ENCODE data around the gene ABHD17B. TPM values are rescaled to one million over a fixed set of nuclear protein-coding genes. Genes with fewer than 3 reads are reported as not detected.
A peak's percentile ranks its signal among the peaks of the same experiment; 100 is the strongest.
"Not testable (repeated sequence)": the region's sequence is repeated elsewhere in the genome, so short reads cannot be mapped to it uniquely, and the experiment has no call there.

Gene ABHD17B
- total RNA-seq (2014; rRNA removed; shearing (Covaris generic)) = 43.2 and 48.2 TPM in 2 replicates

DNA sequence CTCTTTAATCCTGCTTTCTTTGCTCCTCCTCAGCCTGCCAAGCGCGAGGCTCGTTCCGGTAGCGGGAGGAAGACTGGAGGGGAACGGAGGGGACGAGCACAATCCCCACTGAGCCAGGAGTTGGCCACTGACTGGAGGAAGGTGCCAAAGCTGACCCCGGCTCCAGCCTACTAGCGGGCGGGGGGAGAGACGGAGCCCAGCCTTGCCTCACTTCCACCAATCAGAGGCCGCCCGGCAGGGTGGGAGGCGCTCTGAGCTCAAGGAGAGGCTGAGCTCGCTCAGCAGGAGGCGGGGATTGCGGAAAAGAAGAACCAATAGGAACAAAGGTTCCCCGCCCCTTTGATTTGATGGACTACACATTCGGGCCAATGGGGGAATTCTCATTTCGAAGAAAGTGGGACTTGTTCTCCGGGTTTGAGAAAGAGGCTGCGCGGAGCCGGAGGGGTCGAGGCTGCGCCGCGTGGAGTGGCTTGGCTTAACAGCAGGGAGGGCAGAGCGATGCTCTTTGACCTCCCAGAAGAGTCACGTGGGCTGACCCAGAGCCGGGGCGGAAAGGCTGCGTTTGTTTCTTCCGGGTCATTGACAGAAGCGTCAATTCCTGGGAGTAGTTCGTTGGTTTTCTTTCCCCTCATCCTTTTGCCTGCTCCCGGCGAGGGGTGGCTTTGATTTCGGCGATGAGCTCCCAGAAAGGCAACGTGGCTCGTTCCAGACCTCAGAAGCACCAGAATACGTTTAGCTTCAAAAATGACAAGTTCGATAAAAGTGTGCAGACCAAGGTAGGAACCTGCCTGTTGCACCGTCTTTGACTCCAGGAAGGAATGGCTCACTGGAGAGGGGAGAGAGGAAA is at the start of gene ABHD17B, which contains the start of gene C9orf85:
ABHD17B (minus strand) TSS at position 133 of the 847 bp plus-strand sequence. CDS start 36,113 bp downstream, outside the sequence.
C9orf85 (plus strand) TSS at position 579 of the 847 bp plus-strand sequence; CDS start at position 675, 96 bp downstream.
- H3K27ac ChIP-seq = peak within 1 kb of the TSS; percentile 60

GRCh38 chr9:71955300-71955915 is 44.4 kb upstream of the ABHD17B start:
- H3K36me3 ChIP-seq = peaks cover 4% of the 10 kb centered on the region

More for the DNA sequence above, at the start of gene ABHD17B, which contains the start of gene C9orf85:
- Histone ChIP-seq H3K27me3 (no peaks in the 10 kb centered on the region), H3K4me1 (no peaks in the 10 kb centered on the region), H3K4me3 (peak within 1 kb of the TSS; percentile 75), H3K9me3 (replicated peaks) (no peaks in the 10 kb centered on the region), H3K36me3 (peaks cover 2% of the 10 kb centered on the region; the same call in 1 of the 2 replicates)
- peak; percentile 100 for DNase-seq

GRCh38 chr9:71954652-71955051 is 43.7 kb upstream of the ABHD17B start:
- H3K4me1 ChIP-seq, H3K27ac ChIP-seq: not testable (repeated sequence)

More at GRCh38 chr9:71955300-71955915, 44.4 kb upstream of the ABHD17B start:
- H3K4me3 ChIP-seq = no peak overlapping the region
- H3K9me3 ChIP-seq (replicated peaks) = no peaks in the 10 kb centered on the region
- H3K27ac ChIP-seq = no peak overlapping the region
- no peaks in the 10 kb centered on the region for H3K4me1 ChIP-seq
- H3K27me3 ChIP-seq = no peaks in the 10 kb centered on the region
- no peak for DNase-seq

DNA sequence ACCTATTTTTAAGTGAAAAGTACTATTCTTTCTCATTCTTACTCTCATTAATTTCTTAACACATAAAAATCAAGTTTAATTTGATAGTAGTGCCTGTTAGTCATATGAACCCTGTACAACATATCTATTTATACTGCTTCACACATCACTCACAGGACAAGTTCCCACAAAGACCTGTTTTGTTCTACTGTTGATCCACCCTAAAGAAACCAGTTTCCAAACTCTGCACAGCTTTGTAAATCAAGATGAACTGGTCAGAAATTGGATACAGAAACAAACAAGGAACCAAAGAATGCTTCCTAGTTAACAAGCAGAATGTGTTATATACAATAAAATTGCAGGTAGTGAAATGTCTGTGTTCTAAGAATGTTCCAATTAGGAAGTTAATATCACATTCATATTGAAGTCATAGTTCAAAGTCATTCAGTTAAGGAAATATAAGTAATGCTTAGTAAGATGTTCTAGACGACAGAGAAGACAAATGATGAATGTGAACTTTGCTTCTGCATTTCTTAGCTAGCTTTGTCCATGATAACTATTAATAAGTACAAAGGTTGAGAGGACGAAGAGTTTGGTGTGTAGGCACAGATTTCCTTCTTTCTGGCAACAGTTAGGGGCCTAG is 33.9 kb upstream of the ABHD17B start:
- H3K27me3 ChIP-seq = no peaks in the 10 kb centered on the region
- no peaks in the 10 kb centered on the region for H3K4me1 ChIP-seq
- H3K4me3 ChIP-seq = no peak overlapping the region
- H3K36me3 ChIP-seq = 0 out of 2 replicates have a peak, but pooled peaks cover 7% of the 10 kb centered on the region
- H3K27ac ChIP-seq = no peak overlapping the region
- no peak for DNase-seq
- H3K9me3 ChIP-seq (replicated peaks) = no peaks in the 10 kb centered on the region

More at GRCh38 chr9:71954652-71955051, 43.7 kb upstream of the ABHD17B start:
- not testable (repeated sequence) for H3K36me3 ChIP-seq; H3K4me3 ChIP-seq; H3K27me3 ChIP-seq; DNase-seq; H3K9me3 ChIP-seq (replicated peaks)

DNA sequence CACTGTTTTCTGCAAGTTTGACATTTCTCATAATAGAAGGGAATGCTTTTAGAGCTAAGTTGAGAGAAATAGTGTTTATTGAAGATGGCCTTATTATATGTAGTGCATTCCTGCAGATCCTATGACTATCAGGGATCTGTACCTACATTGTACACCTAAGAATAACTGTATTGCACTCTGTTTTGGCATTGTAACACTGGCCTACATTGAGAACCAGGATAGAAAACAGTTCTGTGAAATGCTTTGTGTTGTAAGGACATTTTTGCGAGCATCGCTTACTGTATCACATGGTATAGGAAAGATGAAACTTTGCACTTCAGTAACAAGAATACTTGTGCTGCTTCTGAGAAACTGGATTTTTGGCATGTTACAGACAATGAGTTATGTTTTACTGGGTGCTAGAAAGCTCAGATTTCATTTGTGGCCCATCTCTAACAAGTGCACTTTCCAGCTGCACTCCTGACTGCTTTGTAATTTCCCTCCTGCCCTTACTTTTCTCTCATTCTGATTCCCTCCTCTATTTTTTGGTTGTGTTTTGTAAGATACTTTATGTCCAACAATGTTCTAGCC is 31.1 kb upstream of the ABHD17B start:
- no peaks in the 10 kb centered on the region for H3K4me1 ChIP-seq
- H3K36me3 ChIP-seq = no peaks in the 10 kb centered on the region
- no peak overlapping the region for H3K4me3 ChIP-seq
- no peak for DNase-seq
- no peaks in the 10 kb centered on the region for H3K9me3 ChIP-seq (replicated peaks)
- H3K27ac ChIP-seq = no peak overlapping the region
- H3K27me3 ChIP-seq = no peaks in the 10 kb centered on the region

GRCh38 chr9:71941060-71941568 is 30.1 kb upstream of the ABHD17B start:
- no peaks in the 10 kb centered on the region for H3K36me3 ChIP-seq
- H3K9me3 ChIP-seq (replicated peaks) = no peaks in the 10 kb centered on the region
- no peak overlapping the region for H3K4me3 ChIP-seq
- DNase-seq = no peak
- no peaks in the 10 kb centered on the region for H3K4me1 ChIP-seq
- no peak overlapping the region for H3K27ac ChIP-seq
- no peaks in the 10 kb centered on the region for H3K27me3 ChIP-seq

DNA sequence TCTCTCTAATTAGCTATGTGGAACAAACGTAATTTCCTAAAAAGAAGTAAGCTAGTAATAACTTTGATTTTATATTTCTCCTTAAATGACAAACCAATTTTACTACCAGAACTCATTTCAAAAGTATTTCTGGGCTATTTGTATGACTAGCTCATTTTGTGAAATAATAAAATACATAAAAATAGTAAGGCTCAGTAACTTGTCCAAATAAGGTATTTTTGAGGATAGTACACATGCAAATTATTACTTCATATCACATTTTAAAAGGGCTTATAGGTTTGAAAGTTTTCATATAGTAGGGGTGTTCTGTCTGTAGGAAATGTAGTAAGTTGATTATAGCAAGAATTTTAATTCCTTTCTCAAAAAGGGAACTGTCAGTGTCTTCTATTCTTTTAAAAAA is 26.9 kb upstream of the ABHD17B start:
- no peak for DNase-seq
- Histone ChIP-seq H3K9me3 (replicated peaks) (no peaks in the 10 kb centered on the region), H3K4me3 (no peak overlapping the region), H3K36me3 (peaks cover 5% of the 10 kb centered on the region; the same call in 1 of the 2 replicates), H3K27ac (no peak overlapping the region), H3K27me3 (no peaks in the 10 kb centered on the region), H3K4me1 (no peaks in the 10 kb centered on the region)

GRCh38 chr9:71937070-71937625 is 26.2 kb upstream of the ABHD17B start:
- Histone ChIP-seq H3K27me3 (no peaks in the 10 kb centered on the region), H3K27ac (no peak overlapping the region), H3K4me1 (no peaks in the 10 kb centered on the region), H3K36me3 (peaks cover 5% of the 10 kb centered on the region; the same call in 1 of the 2 replicates), H3K4me3 (no peak overlapping the region), H3K9me3 (replicated peaks) (no peaks in the 10 kb centered on the region)
- no peak for DNase-seq

DNA sequence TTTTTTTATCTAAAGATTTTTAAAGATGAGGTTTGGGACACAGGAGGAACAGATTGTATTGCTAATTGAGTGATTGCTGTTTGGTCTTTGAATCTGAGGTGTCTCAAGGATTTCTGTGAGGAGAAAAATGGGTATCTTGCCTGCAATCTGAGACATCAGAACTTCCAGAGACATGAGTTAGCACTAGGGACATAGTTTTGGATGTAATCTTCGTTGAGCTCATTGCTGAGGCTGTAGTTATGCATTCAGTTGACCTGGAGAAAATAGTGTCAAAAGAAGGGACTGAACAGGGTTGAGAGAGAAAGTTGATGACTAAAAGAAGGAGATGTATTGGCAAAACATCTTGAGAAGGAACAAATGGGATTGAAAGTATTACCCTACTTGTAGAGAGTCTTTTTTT is 25.1 kb upstream of the ABHD17B start:
- no peaks in the 10 kb centered on the region for H3K27me3 ChIP-seq
- no peaks in the 10 kb centered on the region for H3K9me3 ChIP-seq (replicated peaks)
- DNase-seq = no peak
- H3K36me3 ChIP-seq = peaks cover 5% of the 10 kb centered on the region; the same call in 1 of the 2 replicates
- H3K4me1 ChIP-seq = no peaks in the 10 kb centered on the region
- H3K4me3 ChIP-seq = no peak overlapping the region
- no peak overlapping the region for H3K27ac ChIP-seq

GRCh38 chr9:71931166-71931565 is 20.2 kb upstream of the ABHD17B start:
- H3K27ac ChIP-seq = no peak overlapping the region
- H3K36me3 ChIP-seq = peaks cover 5% of the 10 kb centered on the region; the same call in 1 of the 2 replicates
- H3K4me1 ChIP-seq = no peaks in the 10 kb centered on the region; the same call in none of the 2 replicates
- H3K27me3 ChIP-seq = no peaks in the 10 kb centered on the region
- H3K9me3 ChIP-seq (replicated peaks) = no peaks in the 10 kb centered on the region
- no peak overlapping the region for H3K4me3 ChIP-seq
- DNase-seq = no peak

DNA sequence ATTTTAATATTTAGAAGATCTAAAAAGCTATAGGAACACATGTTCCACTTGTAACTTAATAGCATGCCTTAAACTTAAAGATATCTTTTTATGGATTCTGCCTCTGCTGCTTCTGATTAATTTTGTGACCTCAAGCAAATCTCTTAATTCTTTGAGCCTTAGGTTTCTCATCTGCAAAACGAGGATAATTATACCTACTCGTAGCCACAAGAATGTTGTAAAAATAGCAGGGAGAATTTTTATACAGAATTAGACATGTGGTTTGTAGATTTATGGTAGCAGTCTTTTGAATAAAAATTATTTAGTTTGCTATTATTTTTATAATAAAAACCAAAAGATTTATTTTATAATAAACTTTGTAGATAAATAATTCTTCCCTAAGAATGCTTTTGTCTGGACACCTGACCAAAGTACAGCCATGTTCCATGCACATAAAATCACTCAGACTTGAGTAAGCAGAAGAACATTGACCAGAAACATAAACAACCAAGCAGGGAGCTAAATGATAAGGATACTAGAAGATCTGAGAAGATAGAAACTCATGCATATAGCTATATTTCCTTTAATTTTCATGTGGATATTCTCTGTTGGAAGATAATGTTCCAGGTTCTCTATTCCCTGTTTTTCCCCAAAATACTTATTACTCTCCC is 18.9 kb upstream of the ABHD17B start:
- H3K4me3 ChIP-seq = no peak overlapping the region
- H3K27ac ChIP-seq = no peak overlapping the region
- H3K27me3 ChIP-seq = no peaks in the 10 kb centered on the region
- peaks cover 5% of the 10 kb centered on the region; the same call in 1 of the 2 replicates for H3K36me3 ChIP-seq
- DNase-seq = peak in 1 of 2 experiments; percentile 4
- H3K9me3 ChIP-seq (replicated peaks) = no peaks in the 10 kb centered on the region
- peaks cover 4% of the 10 kb centered on the region for H3K4me1 ChIP-seq

- Histone ChIP-seq H3K4me1 (peaks cover 4% of the 10 kb centered on the region), H3K27me3 (no peaks in the 10 kb centered on the region), H3K4me3 (no peak overlapping the region), H3K36me3 (peaks cover 6% of the 10 kb centered on the region), H3K27ac (no peak overlapping the region), H3K9me3 (replicated peaks) (no peaks in the 10 kb centered on the region)
- no peak for DNase-seq
These were observed 18.2 kb upstream of the ABHD17B start for GRCh38 chr9:71929223-71929622.

- Histone ChIP-seq H3K4me3 (no peak overlapping the region), H3K27me3 (no peaks in the 10 kb centered on the region), H3K27ac (no peak overlapping the region), H3K36me3 (peaks cover 7% of the 10 kb centered on the region), H3K9me3 (replicated peaks) (no peaks in the 10 kb centered on the region), H3K4me1 (peaks cover 4% of the 10 kb centered on the region)
- DNase-seq = no peak
These were observed 17.8 kb upstream of the ABHD17B start for GRCh38 chr9:71928806-71929205.

Data from SJCRH30 (cell line).